Middle frontal gyrus (tissue), 1 donor: ENCODE data around the gene OPN5.
"Not testable (repeated sequence)": the region's sequence is repeated elsewhere in the genome, so short reads cannot be mapped to it uniquely, and the experiment has no call there.

ENCODE experiments used
- DNase-seq: peaks from one replicate; pipeline ENCODE4 v3.0.0-alpha.2; 2015; ENCODE audit warnings: low spot score; ENCODE audit errors: extremely low spot score

Gene OPN5, protein sequence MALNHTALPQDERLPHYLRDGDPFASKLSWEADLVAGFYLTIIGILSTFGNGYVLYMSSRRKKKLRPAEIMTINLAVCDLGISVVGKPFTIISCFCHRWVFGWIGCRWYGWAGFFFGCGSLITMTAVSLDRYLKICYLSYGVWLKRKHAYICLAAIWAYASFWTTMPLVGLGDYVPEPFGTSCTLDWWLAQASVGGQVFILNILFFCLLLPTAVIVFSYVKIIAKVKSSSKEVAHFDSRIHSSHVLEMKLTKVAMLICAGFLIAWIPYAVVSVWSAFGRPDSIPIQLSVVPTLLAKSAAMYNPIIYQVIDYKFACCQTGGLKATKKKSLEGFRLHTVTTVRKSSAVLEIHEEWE

DNA sequence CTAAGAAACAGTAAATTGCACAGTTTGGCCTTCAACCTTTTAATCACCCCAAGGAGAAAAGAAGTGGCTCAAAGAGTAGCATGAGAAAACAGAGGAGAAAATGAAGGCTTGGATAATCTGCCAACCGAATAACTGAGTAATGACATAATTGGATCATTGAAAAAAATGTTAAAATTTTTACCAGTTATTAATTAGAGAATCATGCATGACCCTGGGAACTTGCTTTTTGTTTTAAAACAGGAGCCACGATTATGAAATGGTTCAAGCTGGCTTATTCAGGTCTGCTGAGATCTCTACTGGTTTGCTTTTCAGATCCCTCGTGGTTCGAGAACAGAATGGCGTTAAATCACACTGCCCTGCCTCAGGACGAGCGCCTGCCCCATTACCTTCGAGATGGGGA lies at the start of gene OPN5:
Gene OPN5 (plus strand): TSS at position 301 of the 400 bp plus-strand sequence. CDS start 35 bp downstream, at position 336.
- DNase-seq: no peak

DNA sequence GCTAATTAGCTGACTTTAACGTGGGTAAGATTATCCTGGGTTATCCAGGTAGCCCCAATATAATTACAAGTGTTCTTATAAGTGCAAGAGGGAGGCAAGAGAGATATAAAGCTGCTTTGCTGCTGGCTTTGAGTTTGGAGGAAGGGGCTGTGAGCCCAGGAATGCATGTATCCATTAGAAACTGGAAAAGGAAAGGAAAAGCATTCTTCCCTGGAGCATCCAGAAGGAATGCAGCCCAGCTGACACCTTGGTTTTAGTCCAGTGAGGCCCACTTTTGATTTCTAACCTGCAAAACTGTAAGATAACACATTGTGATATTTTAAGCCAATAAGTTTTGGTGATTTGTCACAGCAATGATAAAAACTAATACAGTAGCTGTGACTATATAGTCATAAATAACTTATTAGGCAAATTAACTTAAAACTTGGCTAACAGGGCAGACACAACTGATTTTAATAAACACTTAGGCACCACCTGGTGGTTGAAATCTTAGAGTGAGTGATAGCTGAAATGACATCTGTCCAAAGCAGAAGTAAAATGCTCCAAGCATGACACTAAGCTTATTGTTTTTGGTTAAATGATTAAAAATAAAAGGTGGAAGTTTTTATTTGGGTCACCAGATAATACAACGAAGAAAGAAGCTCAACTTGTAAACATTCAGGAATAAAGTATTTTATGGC lies 47.8 kb upstream of the OPN5 start:
- no peak for DNase-seq

DNA sequence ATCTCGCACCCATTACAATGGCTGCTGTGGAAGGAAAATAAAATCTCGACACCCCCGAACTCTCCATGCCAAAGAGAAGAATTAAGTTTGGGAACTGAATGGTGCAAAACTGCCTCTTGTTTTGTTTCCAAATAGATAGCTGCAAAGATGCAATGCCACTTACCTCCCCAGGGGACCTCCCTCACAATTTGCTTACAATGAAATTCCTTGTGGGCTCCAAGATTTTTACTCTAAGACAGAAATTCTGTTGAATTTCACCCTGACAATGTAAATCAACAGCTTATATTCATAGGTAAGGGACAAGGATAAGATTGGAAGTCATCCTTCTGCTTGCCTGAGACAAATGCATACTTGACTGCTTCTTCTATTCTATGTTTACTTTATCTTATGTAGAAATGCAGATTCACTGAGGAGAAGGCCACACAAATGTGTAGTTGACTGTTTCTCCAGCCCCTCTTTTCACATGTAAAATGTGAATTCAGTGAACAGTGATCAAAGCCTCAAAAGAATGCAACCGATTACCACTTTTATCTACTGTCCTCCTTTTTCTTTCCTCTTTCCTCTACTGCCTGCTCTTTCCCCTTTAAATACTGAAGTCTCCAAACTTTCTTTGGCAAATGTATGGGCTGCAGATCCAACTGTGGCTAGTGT lies 46.9 kb upstream of the OPN5 start:
- DNase-seq: no peak

DNA sequence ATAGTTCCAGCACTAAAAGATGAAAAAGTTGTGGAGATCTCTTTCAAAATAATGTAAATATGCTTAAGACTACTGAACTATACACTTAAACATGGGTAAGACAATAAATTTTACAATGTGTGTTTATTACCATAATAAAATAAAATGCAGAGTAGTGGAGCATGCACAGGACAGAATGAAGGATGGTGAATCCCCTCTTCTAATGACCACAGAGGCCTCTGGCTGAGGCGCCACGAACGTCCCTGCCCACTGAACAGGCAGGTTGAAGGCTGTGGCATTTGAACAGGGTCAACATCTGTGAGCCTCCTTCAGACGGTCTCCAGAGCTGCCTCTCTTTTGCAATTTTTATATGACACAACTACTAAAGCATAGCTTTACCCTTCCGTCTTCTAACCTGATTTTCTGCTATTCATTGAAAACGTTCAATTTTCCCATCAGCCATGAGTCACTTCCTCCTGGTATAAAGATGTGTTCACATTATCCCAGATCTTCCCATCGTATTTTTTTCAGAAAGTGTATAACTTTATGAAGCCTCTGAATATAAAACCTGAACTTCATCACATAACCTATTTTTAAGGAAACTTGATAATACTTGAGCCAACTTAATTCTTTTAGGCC lies 45.6 kb upstream of the OPN5 start:
- no peak for DNase-seq

GRCh38 chr6:47737406-47737805 lies 44.4 kb upstream of the OPN5 start:
- DNase-seq: no peak

DNA sequence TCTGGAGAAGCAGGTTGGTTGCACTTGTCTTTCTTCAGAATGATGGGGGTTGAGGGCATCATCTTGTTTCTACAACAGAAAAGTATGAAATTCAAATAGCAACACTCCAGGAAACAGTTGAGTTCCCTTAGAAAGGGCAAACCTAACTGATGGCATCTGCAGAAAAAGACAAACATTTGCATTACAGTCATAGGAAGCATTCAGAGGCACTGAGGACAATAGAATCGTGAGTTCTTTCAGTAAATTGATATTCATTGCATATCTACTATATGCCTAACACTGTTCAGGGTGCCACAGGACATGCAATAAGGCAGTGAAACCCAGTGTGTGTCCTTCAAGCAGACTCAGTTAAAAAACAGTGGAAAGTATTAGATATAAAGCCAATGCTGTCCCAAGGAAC lies 41.1 kb upstream of the OPN5 start:
- no peak for DNase-seq

DNA sequence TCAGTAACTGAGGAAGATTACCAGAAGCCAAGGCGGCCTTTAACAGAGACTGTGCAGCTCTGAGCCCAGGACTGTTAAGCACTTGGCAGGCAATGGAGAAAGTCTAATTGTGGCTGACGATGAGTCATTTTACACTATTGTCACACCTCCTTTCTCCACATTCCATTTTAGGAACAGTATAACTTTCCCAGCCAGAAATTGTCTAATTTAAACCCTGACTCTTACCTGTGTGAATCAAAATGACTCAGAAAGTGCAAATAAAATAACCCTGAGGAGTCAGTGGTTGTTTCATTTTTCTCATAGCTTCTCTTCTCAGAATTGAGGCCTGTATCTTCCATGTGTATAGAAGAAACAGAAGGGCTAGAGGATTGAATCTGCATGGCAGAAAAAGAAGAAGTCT lies 40.0 kb upstream of the OPN5 start:
- DNase-seq: peak; percentile 30

DNA sequence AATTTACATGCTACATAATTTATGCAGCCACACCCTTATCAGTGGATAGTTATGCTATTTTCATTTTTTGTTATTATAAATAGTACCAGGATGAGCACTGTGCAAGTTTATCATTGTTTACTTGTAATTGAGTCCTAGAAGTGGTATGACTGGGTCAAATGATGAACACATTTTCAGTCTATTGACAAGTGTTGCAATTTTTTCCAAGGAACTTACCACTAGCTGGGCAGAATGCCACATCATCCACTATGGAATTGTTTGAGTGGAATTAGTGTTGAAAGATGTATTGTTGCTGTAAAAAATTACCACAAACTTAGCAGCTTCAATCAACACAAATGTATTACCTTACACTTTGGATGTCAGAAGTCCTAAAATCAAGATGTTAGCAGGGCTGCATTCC lies 38.1 kb upstream of the OPN5 start:
- DNase-seq: no peak

- not testable (repeated sequence) for DNase-seq
Observed at GRCh38 chr6:47745269-47745668, 36.6 kb upstream of the OPN5 start.

DNA sequence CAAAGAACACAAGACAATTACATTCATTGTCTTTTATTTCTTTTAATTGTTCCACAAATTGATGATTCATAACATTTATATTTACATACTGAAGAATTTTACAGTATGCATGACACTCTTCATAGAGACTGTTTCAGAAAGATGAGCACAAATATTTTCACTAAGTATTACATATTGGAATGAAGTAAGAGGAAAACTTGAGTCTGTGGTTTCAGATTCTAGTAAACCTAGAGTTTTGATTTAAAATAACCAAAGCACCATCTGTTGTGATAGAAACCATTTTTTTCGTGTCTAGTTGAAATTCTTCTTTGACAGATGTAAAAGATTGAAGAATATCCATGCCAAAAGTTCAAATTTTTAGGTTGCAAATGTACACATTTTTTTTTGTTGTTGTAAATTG lies 32.1 kb upstream of the OPN5 start:
- no peak for DNase-seq

- no peak for DNase-seq
Observed at GRCh38 chr6:47752801-47753200, 29.0 kb upstream of the OPN5 start.

DNA sequence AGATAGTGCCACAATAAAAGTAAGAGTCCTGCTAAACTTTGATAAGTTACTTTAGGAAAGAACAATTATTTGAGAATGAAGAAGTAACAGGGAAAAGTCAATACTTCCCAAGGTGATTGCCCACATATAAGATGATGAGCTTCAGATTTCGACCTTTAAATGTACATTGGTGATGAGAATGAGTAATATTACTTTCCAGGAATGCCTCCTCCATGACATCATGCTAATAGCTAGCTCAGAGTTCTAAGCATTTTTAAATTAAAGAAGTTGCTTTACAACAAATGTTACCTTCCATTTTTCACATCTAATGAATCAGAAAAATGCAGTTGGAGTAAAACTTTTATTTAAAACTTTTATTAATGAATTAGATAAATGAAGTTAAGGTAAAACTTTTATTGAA lies 22.5 kb upstream of the OPN5 start:
- no peak for DNase-seq

DNA sequence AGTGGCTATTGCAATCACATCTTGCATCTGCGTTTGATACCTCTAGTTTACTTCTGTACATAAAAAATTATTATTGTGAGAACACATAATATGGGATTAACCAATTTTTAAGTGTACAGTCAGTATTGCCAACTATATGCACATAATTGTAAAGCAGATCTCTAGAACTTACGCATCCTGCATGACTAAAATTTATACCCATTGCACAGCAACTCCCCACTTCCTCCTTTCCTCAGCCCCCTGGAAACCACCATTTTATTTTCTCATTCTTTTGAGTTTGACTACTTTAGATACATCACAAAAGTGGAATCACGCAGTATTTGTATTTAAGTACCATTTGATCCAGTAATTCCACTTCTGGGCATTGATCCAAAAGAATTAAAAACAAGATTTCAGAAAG lies 19.3 kb upstream of the OPN5 start:
- DNase-seq: no peak

DNA sequence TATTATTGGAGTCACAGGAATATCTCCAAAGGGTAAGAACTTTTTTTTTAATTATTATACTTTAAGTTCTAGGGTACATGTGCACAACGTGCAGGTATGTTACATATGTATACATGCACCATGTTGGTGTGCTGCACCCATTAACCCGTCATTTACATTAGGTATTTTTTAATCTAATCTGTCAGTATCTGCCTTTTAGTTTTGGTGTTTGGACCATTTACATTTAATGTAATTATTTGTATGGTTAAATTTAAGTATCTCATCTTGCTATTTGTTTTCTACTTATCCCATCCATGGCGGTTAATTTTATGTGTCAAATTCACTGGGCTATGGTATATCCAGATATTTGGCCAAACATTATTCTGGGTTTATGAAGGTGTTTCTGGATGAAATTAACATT lies 15.4 kb upstream of the OPN5 start:
- no peak for DNase-seq

DNA sequence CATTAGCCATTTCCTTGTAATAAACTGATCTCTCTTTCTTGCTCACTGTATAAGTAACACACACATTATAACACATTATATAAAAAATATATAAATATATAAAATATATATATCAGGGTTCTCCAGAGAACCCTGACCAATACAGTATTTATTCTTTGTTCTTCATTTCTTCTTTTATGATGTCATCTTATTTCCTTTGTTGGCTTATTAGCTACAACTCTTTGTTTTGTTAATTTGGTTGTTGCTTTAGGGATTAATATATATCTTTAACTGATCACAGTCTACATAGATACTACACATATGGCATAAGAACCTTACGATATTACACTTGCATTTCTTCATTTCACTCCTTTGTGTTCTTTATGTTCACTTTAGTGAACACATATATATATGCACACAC lies 14.7 kb upstream of the OPN5 start:
- no peak for DNase-seq

DNA sequence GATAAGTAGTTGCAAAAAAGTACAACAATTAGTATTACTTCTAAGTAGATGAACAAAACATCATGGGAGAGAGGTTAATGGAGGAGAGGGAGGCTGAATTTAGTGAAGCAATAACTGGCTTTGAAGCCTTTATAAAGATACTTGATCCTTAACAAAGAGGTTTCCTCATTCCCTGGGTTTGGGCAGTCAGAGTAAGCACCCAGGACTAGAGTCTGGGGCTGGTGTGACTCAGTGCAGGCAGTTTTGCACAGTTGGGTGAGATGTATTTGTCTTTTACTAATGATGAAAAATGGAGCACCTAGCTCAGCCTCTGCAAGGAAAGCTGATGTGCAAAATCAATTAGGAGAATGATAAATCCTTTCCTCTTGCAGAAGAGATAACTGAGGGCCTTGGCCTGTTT lies 11.8 kb upstream of the OPN5 start:
- no peak for DNase-seq

- DNase-seq: no peak
Observed at GRCh38 chr6:47772359-47772758, 9.5 kb upstream of the OPN5 start.

GRCh38 chr6:47773005-47773404 lies 8.8 kb upstream of the OPN5 start:
- no peak for DNase-seq

- peak; percentile 42 for DNase-seq
Observed at GRCh38 chr6:47780510-47781356, 1.1 kb upstream of the OPN5 start.

DNA sequence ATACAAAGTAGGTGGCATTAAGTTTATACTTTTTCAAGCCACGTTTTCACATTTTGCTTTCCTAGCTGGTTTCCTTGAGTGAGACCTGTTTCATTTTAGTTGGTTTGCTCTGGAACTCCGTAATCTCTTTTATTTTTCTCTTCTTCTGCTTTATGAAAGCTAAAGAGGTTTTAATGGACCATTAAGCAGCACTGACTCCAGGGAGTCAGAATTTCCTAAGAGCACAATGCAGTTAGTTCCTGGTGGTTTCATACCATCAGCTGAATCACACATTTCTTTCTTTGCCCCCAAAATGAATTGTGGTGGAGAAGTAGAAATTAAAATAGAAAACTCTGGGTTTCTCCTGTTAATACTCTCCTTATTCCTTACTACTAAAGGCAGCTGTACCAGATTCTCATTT lies 3.4 kb downstream of the OPN5 start:
- no peak for DNase-seq
